Left lobe of liver (tissue), 2 donors: ENCODE measurements around the gene HS3ST5. TPM values are rescaled to one million over a fixed set of nuclear protein-coding genes. Genes with fewer than 3 reads are reported as not detected.

Source experiments
- ATAC-seq: fragments of 200-7000 bp; cut with Tn5 transposase; one replicate; pipeline ENCODE4 v1.9.1; 2020; ENCODE audit warnings: mild to moderate bottlenecking, moderate library complexity
- DNase-seq: peaks from one replicate; pipeline ENCODE4 v3.0.0-alpha.2; 2020; ENCODE audit warnings: low spot score
- total RNA-seq: library from RNA; stranded (reverse); gene quantifications from one replicate; pipeline ENCODE4 v1.2.1, GENCODE V29; 2021
- donor health status: DM: no; HTN: no; CAD: no; lungs with moderate emphysema.
- donor health status: DM: no; HTN: yes; CAD: no.

Gene HS3ST5
- not detected for total RNA-seq

DNA sequence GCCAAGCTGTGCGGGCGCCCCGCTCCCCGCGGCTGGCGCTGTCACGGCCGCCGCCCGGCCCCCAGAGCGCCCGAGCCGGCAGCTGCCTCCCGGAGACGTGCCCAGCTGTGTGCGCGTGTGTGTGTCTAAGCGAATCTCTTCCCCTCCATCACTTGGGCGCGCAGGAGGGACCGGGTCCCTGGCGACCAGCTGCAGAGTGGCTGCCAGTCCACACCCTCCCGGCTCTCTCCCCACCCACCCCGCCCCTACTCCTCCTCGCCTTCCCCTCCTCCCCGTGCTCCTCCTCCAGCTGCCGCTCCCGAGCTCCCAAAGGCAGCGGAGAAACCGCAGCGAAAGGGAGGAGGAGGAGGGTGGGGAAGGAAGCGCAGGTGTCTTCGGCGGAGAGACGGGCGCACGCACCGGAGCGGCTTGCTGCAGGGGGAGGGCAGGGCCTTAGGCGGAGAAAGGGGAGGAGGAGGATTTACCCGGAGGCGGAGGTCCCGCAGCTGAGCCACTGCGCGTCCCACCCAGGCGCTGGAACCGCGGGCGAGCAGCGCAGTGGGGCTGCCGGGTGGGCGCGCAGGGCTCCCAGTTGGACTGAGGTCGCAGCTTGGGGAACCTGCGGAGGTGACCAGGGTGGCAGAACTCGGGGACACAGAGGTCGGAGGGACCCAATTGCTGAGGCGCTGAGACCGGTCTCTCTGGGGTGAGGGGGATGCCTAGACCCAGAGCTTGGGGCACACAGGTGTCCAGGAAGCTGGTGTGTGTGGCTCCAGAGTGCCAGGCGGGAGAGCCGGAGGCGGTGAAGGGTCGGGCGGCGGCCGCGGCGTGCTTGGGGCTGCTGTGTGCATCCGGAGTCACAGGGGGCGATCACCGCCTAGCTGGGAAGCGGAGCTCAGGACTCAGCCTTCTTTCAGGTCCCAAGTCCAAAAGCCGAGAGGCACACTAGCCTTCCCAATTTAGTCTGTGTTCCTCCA lies at the start of gene HS3ST5:
HS3ST5 (minus strand) TSS at position 198 of the 956 bp plus-strand sequence. CDS start 280,178 bp downstream, outside the sequence.
- ATAC-seq = peak; percentile 31
- no peak for DNase-seq

DNA sequence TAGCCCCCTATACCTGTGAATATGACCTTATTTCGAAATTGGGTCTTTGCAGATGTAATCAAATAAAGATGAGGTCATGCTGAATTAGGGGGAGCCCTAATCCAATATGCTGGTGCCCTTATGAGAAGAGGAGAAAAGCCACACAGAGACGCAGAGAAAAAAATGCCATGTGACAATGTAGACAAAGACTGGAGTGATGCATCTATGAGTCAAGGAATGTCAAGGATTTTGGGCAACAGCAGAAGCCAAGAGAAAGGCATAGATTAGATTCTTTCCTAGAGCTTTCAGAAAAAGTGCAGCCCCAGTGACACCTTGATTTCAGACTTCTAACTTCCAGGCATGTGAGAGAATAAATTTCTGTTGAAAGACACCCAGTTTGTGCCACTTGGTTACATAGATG lies 47.4 kb upstream of the HS3ST5 start:
- DNase-seq = no peak
- ATAC-seq = no peak

GRCh38 chr6:114389111-114389510 lies 46.3 kb upstream of the HS3ST5 start:
- no peak for DNase-seq
- ATAC-seq = no peak

DNA sequence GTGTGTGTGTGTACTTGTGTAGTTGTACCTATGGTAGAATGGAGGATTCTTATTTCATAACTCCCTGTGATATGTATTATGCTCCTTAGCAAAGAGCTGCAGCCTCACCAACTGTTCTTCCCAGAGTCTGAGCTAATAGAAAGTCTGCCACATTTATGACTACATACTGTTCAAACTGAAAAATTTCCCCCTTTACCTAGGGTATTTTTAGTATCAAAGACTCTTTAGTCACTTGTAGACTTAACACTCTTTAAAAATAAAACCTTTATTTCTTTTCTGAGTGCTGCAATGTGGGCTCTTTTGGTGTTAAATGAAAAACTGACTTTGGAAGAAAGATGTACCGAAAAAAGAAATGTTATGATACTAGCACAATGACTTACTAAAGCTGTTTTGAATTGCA lies 39.6 kb upstream of the HS3ST5 start:
- ATAC-seq (no peak), DNase-seq (no peak)

- ATAC-seq (no peak), DNase-seq (no peak)
Observed at GRCh38 chr6:114377881-114378280, 35.1 kb upstream of the HS3ST5 start.

GRCh38 chr6:114376611-114377175 lies 33.9 kb upstream of the HS3ST5 start:
- ATAC-seq (no peak), DNase-seq (no peak)

GRCh38 chr6:114375541-114376192 lies 32.8 kb upstream of the HS3ST5 start:
- DNase-seq (no peak), ATAC-seq (no peak)

GRCh38 chr6:114367315-114367961 lies 24.6 kb upstream of the HS3ST5 start:
- DNase-seq = no peak
- ATAC-seq = no peak

- ATAC-seq (no peak), DNase-seq (no peak)
Observed at GRCh38 chr6:114366899-114367298, 24.1 kb upstream of the HS3ST5 start.

DNA sequence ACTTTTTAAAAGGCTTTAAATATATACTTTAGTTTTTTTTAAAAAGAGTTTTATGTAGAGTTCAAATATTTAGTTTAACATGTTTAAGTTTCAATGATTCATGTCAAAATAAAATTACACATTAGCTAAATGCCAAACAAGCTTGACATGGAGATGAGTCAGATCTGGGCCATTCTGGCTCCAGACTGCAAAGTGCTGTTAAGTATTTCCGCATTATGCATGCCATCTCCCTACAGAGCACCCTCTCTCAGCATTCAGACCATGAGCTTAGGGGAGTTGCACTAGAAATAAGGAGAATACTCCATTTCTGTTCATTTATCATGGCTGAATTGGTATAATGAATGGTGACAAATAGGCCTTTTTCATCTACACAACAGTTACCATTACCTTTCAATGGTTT lies 21.5 kb upstream of the HS3ST5 start:
- ATAC-seq (no peak), DNase-seq (no peak)

DNA sequence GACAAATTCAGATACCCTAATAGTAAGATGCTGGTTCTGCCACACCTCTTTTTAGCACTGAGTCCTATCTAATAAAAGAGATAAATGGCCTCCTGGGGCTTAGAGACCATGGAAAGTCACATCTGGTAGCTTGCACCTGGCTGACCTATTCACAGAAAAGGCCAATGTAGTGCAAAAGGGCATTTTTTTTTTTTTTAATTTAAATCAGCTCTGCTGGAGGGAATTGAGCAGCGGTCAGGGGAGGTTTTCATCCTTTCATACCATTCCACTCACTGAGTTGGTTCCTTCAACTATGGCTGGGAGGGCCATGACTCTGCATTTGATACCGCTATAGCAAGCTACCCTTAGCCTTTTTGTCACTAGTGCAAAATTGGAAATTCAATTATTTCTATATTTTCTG lies 20.1 kb upstream of the HS3ST5 start:
- no peak for DNase-seq
- ATAC-seq = no peak

DNA sequence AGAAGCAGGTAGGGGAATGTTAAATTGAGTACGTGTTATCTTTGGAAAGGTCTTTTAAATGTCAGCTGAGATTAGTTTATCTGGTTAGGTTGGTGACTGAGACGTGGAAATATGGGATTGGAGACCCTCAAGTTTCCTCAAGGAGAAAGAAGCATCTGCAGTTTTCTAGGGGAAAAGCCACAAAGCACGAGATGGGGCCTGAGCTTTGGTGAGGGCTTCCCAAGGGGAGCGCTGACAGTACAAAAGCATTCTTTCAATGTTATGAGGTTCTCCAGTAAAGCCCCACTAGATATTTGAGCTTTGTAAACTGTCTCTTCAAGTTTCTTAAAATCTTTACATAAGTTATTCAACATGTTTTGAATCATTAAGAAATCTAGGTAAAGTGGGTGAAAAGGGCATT lies 19.6 kb upstream of the HS3ST5 start:
- ATAC-seq = no peak
- DNase-seq = no peak

- DNase-seq (no peak), ATAC-seq (no peak)
Observed at GRCh38 chr6:114361036-114361435, 18.2 kb upstream of the HS3ST5 start.

DNA sequence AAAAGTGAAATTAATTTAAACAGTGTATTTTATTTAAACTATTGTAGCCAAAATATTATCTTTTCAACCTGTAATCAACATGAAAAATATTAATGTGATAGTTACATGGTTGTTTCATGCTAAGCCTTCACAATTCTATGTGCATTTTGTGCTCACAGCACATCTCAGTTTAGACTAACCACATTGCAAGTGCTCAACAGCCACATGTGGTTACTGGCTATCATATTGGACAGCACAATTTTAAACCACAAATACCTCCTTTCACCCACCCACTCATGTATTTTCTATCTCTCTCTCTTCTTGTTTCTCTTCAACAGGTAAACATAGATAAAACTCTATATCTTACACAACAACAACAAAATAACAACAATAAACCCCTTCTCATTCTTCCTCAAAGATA lies 12.5 kb upstream of the HS3ST5 start:
- no peak for DNase-seq
- no peak for ATAC-seq

- DNase-seq = no peak
- no peak for ATAC-seq
Observed at GRCh38 chr6:114354482-114354881, 11.7 kb upstream of the HS3ST5 start.

GRCh38 chr6:114346451-114346850 lies 3.6 kb upstream of the HS3ST5 start:
- DNase-seq (no peak), ATAC-seq (no peak)

DNA sequence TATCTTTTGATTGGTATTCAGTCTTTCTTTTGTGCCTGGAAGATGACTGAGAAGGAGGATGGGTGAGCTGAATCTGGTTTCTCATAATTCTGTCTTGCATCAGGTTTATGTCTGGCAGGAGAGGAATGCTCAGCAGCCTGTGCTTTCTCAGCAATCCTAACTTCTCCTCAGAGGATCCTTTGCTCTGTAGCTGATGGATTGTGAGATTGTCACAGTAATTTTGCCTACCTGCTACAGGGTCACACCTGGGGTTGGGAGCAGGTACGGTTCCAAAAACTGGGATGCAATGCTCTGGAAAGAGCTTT lies 2.1 kb upstream of the HS3ST5 start:
- ATAC-seq = no peak
- DNase-seq = no peak

DNA sequence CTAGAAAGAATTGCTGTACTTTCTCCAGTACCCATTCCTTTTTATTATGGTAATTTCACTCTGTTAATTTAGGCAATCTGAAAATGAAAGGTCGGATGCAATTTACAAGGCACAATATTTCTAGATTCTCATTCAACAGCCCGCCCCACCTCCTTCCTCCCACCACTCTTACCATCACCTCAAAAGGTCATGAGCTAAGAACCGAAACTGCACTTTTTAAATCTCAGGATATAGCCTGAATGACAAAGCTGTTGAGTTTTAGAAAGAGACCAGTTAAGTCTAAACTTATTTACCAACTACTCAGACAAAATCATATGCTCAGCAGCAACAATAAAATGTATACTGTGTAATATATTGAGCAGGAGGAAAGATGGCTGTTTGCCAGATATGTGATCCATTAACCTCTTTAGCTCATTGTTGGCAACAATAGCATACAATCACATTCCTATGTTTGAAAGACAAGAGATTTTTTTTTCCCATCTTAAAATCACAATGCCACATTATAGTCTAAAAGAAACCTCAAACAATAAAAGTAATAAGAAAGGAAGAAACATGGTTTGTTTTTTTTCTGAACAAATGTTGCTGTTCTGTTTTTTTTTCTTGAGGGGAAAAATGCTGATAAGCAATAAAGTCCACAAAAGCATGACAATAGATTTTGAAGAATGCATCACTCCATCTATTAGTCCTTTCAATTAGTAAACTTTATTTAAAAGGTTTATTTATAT lies 1.6 kb upstream of the HS3ST5 start:
- no peak for ATAC-seq

GRCh38 chr6:114343782-114344144 lies 940 bp upstream of the HS3ST5 start:
- DNase-seq (no peak), ATAC-seq (no peak)

More for the DNA sequence above, 1.6 kb upstream of the HS3ST5 start:
- DNase-seq = no peak

DNA sequence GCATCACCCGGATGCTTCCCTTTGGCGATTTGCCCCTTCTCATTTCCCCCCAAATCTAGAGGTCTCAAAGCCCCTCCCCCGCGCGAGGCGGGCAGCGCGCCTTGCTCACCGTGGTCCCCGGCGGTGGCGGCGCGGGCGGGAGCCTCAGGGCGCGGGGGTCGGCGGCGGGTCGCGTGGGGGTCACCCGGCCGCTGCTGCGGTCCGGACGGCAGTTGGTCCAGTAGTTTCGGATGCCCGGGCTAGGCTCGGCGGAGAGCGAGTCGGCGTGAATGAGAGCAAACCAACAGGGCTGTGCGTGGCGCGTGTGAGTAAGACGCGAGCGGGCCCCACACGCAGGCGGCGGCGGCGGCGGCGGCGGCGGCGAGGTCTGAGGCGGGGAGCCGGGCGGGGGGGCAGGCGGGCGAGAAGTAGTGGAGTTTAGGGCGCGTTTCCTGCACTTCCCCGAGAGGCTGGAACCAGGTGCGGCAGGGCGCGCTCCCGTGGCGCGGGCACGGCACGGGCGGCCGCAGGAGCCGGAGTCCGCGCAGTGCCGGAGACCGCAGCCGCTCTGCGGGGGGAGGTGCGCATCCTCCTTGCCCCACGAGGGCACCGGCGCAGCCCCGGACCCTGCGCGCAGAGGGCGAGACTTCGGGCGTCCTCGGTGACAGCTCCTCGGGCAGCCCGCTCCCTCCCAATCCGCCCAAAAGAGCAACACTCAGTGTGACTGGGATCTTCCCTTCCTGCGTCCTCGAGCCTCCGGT lies 567 bp downstream of the HS3ST5 start:
- DNase-seq (no peak), ATAC-seq (peak; percentile 13)
